HUDEP-2 (cell line): ENCODE results near the gene UTS2R.
A peak's percentile ranks its signal among the peaks of the same experiment; 100 is the strongest.

ENCODE experiments used
- DNase-seq, 76 experiments: peaks; one replicate each; lab custom pipeline; 2025; ENCODE audit not compliant: unreplicated experiment in 76 of 76; lab: John Stamatoyannopoulos, UW

UTS2R gene

GRCh38 chr17:82371333-82372248, at the start of gene UTS2R:
TSS of gene UTS2R (plus strand) at chr17:82371765. CDS start at chr17:82374325, 2,560 bp downstream.
- DNase-seq, result no peak

GRCh38 chr17:82321947-82322466, 49.6 kb upstream of the UTS2R start:
- no peak for DNase-seq

DNA sequence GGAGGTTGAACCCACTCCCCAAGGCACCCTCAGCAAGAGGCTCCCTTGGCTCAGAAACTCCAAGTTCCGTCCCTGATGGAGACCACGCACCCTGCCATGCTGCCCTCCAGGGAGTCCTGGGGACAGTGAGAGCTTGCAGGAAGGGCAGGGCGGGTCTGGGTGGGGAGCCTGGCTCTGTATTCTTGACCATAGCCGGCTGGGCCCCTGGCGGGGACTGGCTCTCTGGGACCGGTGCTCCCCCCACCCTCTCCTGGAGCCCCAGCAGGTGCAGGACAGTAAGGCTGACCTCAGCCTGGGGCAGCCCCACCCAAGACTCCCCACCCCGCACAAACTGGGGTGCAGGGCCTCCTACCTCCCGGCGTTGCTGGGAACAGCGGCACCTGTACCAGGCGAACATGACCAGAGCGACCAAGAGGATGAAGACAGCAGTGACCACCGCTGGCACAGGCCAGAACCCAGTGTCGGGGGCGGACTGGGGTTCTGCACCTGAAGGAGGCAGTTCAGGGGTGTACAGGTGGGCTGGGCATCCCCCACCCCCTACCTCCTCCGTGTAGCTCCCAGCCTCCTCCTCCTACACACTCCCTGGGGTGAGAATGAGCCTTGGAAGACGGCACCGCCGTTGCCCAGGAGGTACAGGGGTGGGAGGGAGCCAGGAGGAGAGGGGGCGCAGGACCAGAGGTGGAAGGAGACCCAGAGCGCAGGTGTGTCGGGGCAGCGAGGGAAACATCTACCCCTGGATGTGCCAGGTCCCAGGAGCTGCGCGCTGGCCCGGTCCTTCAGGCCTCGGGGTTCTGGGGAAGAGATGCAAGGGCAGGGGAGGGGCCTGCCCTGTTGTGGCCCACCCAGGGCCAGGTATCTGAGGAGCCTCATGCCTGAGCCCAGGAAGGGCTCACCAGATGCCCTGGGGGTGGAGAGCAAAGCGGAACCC, 48.8 kb upstream of the UTS2R start:
- no peak for DNase-seq

- DNase-seq, result peak in 4 of 76 experiments; percentile 17 to 57 (median 29)
Measured at GRCh38 chr17:82323514-82324234, 47.9 kb upstream of the UTS2R start.

- peak in 1 of 76 experiments; percentile 14 for DNase-seq
Measured at GRCh38 chr17:82324566-82325285, 46.8 kb upstream of the UTS2R start.

- no peak for DNase-seq
Measured at GRCh38 chr17:82325286-82326180, 46.0 kb upstream of the UTS2R start.

DNA sequence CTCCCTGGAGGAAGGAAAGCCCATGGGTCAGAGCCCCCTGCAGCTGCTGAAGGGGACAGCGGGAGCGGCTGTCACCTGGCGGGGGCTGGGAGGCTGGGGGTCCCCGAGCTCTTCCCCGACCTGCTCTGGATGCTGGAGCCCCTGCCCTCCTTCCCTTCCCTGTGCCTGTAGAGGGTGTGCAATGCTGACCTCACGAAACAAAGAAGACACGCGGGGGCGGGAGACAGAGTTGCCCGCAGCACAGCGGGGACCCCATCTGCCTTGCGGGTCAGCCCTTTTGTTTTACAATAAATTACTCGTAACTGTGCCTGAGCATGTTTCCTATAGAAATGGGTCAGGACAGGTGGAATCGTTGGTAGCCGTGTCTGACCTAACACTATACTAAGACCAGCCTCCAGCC, 44.3 kb upstream of the UTS2R start:
- DNase-seq, result no peak

- no peak for DNase-seq
Measured at GRCh38 chr17:82327757-82328140, 43.8 kb upstream of the UTS2R start.

- peak in 31 of 76 experiments; percentile 4 to 62 (median 27) for DNase-seq
Measured at GRCh38 chr17:82328141-82328993, 43.2 kb upstream of the UTS2R start.

DNA sequence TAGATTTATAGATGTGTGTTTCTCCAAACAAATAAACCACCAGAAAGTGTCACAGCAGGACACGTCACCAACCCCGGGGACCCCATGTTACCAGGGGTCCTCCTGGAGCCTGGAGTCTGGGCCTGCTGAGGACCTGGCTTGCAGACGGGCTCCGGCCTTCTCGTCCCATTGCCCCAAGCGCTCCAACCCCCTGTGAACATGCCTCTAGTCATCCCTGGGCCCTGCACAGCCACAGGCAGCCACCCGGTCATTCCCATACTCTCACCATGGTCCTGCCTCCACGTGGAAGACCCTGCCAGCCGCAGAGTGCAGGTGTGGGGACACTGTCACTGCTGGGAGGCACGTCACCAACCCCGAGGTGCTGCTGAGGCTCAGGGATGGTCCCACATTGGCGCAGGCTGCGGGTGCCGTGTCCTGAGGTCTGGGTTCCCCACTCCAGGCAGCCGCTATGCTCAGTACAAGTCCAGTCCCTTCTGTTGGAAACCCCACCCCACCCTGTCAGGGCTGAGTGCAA, 42.5 kb upstream of the UTS2R start:
- no peak for DNase-seq

GRCh38 chr17:82329683-82330321, 41.8 kb upstream of the UTS2R start:
- DNase-seq, result no peak

GRCh38 chr17:82330322-82331239, 41.0 kb upstream of the UTS2R start:
- peak in 26 of 76 experiments; percentile 5 to 61 (median 34) for DNase-seq

DNA sequence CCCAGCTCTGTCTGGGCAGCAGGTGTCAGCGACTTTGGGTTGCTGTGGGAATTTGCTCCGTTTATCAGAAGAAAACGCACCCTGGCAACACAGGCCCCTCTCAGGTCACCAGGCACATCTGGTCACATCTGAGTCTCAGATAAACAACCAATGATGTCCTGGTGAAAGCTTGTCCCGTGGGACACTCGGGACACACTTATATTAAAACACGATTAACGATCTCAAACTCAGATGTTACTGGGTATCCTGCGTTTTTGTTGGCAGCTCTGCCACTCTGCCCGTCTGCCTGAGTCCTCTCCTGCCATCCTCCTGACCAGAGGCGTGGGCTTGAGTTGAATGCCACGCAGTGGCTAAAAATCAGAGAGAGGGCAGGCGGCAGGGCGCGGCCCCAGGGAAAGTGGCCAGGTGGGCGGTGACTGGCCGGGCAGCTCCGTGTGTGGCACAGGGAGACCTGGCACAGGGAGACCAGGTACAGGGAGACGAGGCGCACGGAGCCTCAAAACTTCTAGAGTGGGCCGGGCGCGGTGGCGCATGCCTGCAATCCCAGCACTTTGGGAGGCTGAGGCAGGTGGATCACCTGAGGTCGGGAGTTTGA, 40.1 kb upstream of the UTS2R start:
- no peak for DNase-seq

- peak in 14 of 76 experiments; percentile 15 to 58 (median 26) for DNase-seq
Measured at GRCh38 chr17:82332669-82333278, 38.8 kb upstream of the UTS2R start.
